H1 (cell line): ENCODE results near the gene CD300C. TPM values are rescaled to one million over a fixed set of nuclear protein-coding genes. Genes with fewer than 3 reads are reported as not detected.

Experiments
- CHD7 ChIP-seq: fragments of 300-600 bp; sonication (generic); IDR thresholded peaks from 2 replicates; pipeline ENCODE4 v1.7.1; 2012; ENCODE audit warnings: low read length, moderate library complexity, mild to moderate bottlenecking, inconsistent platforms; ENCODE audit not compliant: insufficient replicate concordance
- HDAC2 ChIP-seq, 2 experiments: fragments of 300-600 bp in 1 of 2; sonication (generic) in 1 of 2; IDR thresholded peaks; 2 replicates each; pipeline ENCODE4 v1.6.1; 2011 to 2012; ENCODE audit warnings: low read depth in 2 of 2, low read length in 2 of 2, mild to moderate bottlenecking in 2 of 2, moderate library complexity in 2 of 2, borderline replicate concordance in 1 of 2, inconsistent platforms in 1 of 2
- JUN ChIP-seq: IDR thresholded peaks from 2 replicates; pipeline ENCODE4 v1.6.1; 2011; ENCODE audit warnings: low read depth, mild to moderate bottlenecking, improper control_type of control experiment, low read length
- RBBP5 ChIP-seq: IDR thresholded peaks from 2 replicates; pipeline ENCODE4 v1.7.1; 2012; ENCODE audit warnings: low read depth, mild to moderate bottlenecking, inconsistent platforms, low read length, moderate library complexity, borderline replicate concordance
- RNF2 ChIP-seq: fragments of 200-900, 300-1000 bp; sonication (generic); IDR thresholded peaks from 2 replicates; pipeline ENCODE4 v1.7.1; 2016; ENCODE audit warnings: borderline replicate concordance, low read depth, mild to moderate bottlenecking, antibody characterized with exemption, low read length; ENCODE audit not compliant: poor library complexity, severe bottlenecking; ENCODE audit errors: missing control alignments
- SIN3A ChIP-seq, 2 experiments: IDR thresholded peaks in 1 of 2; conservative IDR thresholded peaks in 1 of 2; 2 replicates each; pipeline ENCODE4 v1.6.1; 2011 to 2012; ENCODE audit warnings: low read length in 2 of 2, improper control_type of control experiment in 1 of 2, low read depth in 1 of 2, mild to moderate bottlenecking in 1 of 2
- SIX5 ChIP-seq: IDR thresholded peaks from 2 replicates; pipeline ENCODE4 v1.6.1; 2011; ENCODE audit warnings: mild to moderate bottlenecking, low read depth, low read length
- SP1 ChIP-seq: IDR thresholded peaks from 2 replicates; pipeline ENCODE4 v1.6.1; 2011; ENCODE audit warnings: low read depth, low read length
- polyA plus RNA-seq, 7 experiments: library from polyadenylated mRNA; depleted of rRNA in 3 of 7; stranded (reverse) in 5 of 7; unstranded in 2 of 7; fragments of >200 nt in 5 of 7; fragments of 200-250 nt in 2 of 7; gene quantifications; 1 replicate in 5 of 7; 2 replicates in 1 of 7; 4 replicates in 1 of 7; pipeline versions ENCODE4 v1.2.1 to v1.2.3, GENCODE V29; 2011 to 2013; ENCODE audit warnings: missing spikeins in 2 of 7, mixed read lengths in 2 of 7
- total RNA-seq: library from RNA; stranded (reverse); fragmentation: NEBNext Ultra II Directional; extraction: Animal tissue kit (Norgen Biotek cat#: 25700); gene quantifications from 2 replicates; pipeline ENCODE4 v1.2.1, GENCODE V29; 2021
- TF ChIP-seq, protein P1 (sequence below): IDR thresholded peaks from 2 replicates; pipeline ENCODE4 v1.6.1; 2012; ENCODE audit warnings: inconsistent platforms

CD300C gene
- total and polyA plus RNA-seq, 2 of the 8 experiments (the other 6 are each of a cell fraction or from before 2014, with no cell fraction given), result not detected

DNA sequence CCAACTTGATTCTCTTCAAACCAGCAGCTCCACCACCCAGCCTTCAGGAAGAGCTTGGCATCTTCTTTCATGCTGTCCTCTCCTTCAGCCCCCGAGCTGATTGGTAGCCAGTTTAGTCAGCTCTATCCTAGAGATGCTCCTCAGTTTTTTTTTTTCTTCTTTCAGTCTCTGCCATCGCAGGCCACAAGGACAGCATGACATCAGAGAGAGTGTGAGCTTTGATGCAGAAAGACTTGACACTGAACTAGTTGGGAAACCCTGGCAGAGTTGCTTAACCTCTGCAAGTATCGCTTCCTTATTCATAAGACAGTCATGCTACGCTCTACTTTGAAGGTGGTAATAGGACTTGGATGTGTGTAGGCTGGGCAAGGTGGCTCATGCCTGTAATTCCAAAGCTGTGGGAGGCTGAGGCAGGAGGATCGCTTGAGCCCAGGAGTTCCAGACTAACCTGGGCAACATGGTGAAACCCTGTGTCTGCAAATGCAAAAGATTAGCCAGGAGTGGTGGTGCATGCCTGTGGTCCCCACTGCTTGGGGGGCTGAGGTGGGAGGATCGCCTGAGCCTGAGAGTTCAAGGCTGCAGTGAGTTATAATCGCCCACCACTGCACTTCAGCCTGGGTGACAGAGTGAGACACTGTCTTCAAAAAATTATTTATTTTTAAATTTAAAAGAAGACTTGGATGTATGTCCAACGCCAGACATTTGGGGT lies 17.3 kb downstream of the CD300C start (continued):
- no peak for TF ChIP-seq CHD7
- TF ChIP-seq SIX5, result no peak
- TF ChIP-seq SIN3A (conservative IDR thresholded peaks at IDR 0.05 in 1 of 2, IDR thresholded peaks at IDR 0.05 in 1 of 2; ENCODE audit: low read depth in 1 of 2, low read length in 2 of 2), result no peak
- no peak for TF ChIP-seq JUN
- no peak for TF ChIP-seq SP1
- no peak for TF ChIP-seq HDAC2 (IDR thresholded peaks at IDR 0.05; ENCODE audit: borderline replicate concordance in 1 of 2, low read depth in 2 of 2, low read length in 2 of 2)
- TF ChIP-seq, protein P1, sequence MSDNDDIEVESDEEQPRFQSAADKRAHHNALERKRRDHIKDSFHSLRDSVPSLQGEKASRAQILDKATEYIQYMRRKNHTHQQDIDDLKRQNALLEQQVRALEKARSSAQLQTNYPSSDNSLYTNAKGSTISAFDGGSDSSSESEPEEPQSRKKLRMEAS, result no peak
- TF ChIP-seq RBBP5, result no peak
- no peak for TF ChIP-seq RNF2
